Measurements from ENCODE around the gene CDH8.
"Not testable (repeated sequence)": the region's sequence is repeated elsewhere in the genome, so short reads cannot be mapped to it uniquely, and the experiment has no call there.

CDH8 gene

GRCh38 chr16:61780161-61780560 is 256.1 kb downstream of the CDH8 start:
- DNase-seq (ENCODE audit: low spot score): no peak

GRCh38 chr16:61770301-61770700 is 265.9 kb downstream of the CDH8 start:
- no peak for DNase-seq (ENCODE audit: low spot score)

GRCh38 chr16:61763991-61764390 is 272.2 kb downstream of the CDH8 start:
- DNase-seq (ENCODE audit: low spot score): no peak

GRCh38 chr16:61763013-61763412 is 273.2 kb downstream of the CDH8 start:
- DNase-seq (ENCODE audit: low spot score): no peak

GRCh38 chr16:61730997-61731396 is 305.2 kb downstream of the CDH8 start:
- DNase-seq (ENCODE audit: low spot score): no peak

GRCh38 chr16:61726701-61727100 is 309.5 kb downstream of the CDH8 start:
- no peak for DNase-seq (ENCODE audit: low spot score)

- no peak for DNase-seq (ENCODE audit: low spot score)
These were observed 310.1 kb downstream of the CDH8 start for GRCh38 chr16:61726125-61726524.

GRCh38 chr16:61721544-61721943 is 314.7 kb downstream of the CDH8 start:
- no peak for DNase-seq (ENCODE audit: low spot score)

GRCh38 chr16:61715393-61715792 is 320.8 kb downstream of the CDH8 start:
- no peak for DNase-seq (ENCODE audit: low spot score)

- DNase-seq (ENCODE audit: low spot score): no peak
These were observed 322.5 kb downstream of the CDH8 start for GRCh38 chr16:61713787-61714186.

GRCh38 chr16:61699640-61700039 is 336.6 kb downstream of the CDH8 start:
- DNase-seq (ENCODE audit: low spot score): not testable (repeated sequence)

GRCh38 chr16:61684541-61684940 is 351.7 kb downstream of the CDH8 start:
- DNase-seq (ENCODE audit: low spot score): no peak

- DNase-seq (ENCODE audit: low spot score): no peak
These were observed 354.6 kb downstream of the CDH8 start for GRCh38 chr16:61681673-61682072.

- DNase-seq (ENCODE audit: low spot score): no peak
These were observed 355.1 kb downstream of the CDH8 start for GRCh38 chr16:61681124-61681523.

GRCh38 chr16:61678182-61678581 is 358.1 kb downstream of the CDH8 start:
- no peak for DNase-seq (ENCODE audit: low spot score)

- no peak for DNase-seq (ENCODE audit: low spot score)
These were observed 358.5 kb downstream of the CDH8 start for GRCh38 chr16:61677776-61678175.

- DNase-seq (ENCODE audit: low spot score): no peak
These were observed 359.5 kb downstream of the CDH8 start for GRCh38 chr16:61676740-61677139.

- DNase-seq (ENCODE audit: low spot score): no peak
These were observed 365.1 kb downstream of the CDH8 start for GRCh38 chr16:61671161-61671560.

GRCh38 chr16:61665512-61665911 is 370.7 kb downstream of the CDH8 start:
- no peak for DNase-seq (ENCODE audit: low spot score)

GRCh38 chr16:61659936-61660335 is 376.3 kb downstream of the CDH8 start:
- no peak for DNase-seq (ENCODE audit: low spot score)

- DNase-seq (ENCODE audit: low spot score): no peak
These were observed 381.3 kb downstream of the CDH8 start for GRCh38 chr16:61654962-61655361.

GRCh38 chr16:61653544-61653943 is 382.7 kb downstream of the CDH8 start:
- no peak for DNase-seq (ENCODE audit: low spot score)

GRCh38 chr16:61645561-61645960 is 390.7 kb downstream of the CDH8 start:
- DNase-seq (ENCODE audit: low spot score): no peak

GRCh38 chr16:61644736-61645135 is 391.5 kb downstream of the CDH8 start:
- no peak for DNase-seq (ENCODE audit: low spot score)

- no peak for DNase-seq (ENCODE audit: low spot score)
These were observed 418.9 kb downstream of the CDH8 start for GRCh38 chr16:61617219-61617783.

Data from SW480 (cell line).